ENCODE data around the gene DYNC2I2. TPM values are rescaled to one million over a fixed set of nuclear protein-coding genes. Genes with fewer than 3 reads are reported as not detected.

Gene DYNC2I2
- total and polyA plus RNA-seq, 4 donors: 10.9 to 58.0 (median 19.6) TPM

DNA sequence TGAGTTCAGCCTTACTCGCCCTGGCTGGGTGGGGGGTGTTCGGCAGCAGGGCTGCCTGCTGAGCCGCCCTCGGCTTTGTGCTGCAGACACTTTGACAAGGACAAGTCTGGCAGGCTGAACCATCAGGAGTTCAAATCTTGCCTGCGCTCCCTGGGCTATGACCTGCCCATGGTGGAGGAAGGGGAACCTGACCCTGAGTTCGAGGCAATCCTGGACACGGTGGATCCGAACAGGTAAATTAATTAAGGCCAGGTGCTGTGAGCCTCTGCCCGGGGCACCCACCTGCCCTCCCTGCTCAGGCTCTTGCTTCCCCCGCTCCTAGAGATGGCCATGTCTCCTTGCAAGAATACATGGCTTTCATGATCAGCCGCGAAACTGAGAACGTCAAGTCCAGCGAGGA, 24.2 kb downstream of the DYNC2I2 start (continued):
- no peak for TF ChIP-seq REST (IDR thresholded peaks at IDR 0.05)
- TF ChIP-seq TAF1 (conservative IDR thresholded peaks at IDR 0.05): no peak
- no peak for TF ChIP-seq YY1 (IDR thresholded peaks at IDR 0.05)

- whole genome bisulfite sequencing: 94% methylated on average over 10 of the region's 10 CpGs
- Histone ChIP-seq H3K27me3 (ENCODE audit: control insufficient read depth in 4 of 4, insufficient read depth in 4 of 4, low read length in 3 of 4) (no peaks in the 10 kb centered on the region), H3K4me1 (ENCODE audit: control insufficient read depth in 4 of 4, insufficient read depth in 4 of 4, low read length in 3 of 4) (peaks cover 14 to 43% (median 28%) of the 10 kb centered on the region in 4 donors), H3K9me3 (ENCODE audit: control insufficient read depth in 4 of 4, low read length in 3 of 4) (no peaks in the 10 kb centered on the region), H3K4me3 (ENCODE audit: low read depth in 1 of 3, low read length in 3 of 3) (no peak overlapping the region), H3K36me3 (ENCODE audit: control insufficient read depth in 4 of 4, insufficient read depth in 3 of 4, low read depth in 1 of 4, low read length in 3 of 4) (peaks cover 18 to 37% (median 31%) of the 10 kb centered on the region in 4 donors), H3K9ac (ENCODE audit: low read depth in 1 of 2, low read length in 2 of 2) (no peak overlapping the region), H3K27ac (ENCODE audit: low read depth in 1 of 2, low read length in 2 of 2) (no peak overlapping the region)
- no peak for DNase-seq (ENCODE audit: low spot score)
- no peak for TF ChIP-seq SP1 (IDR thresholded peaks at IDR 0.05)
- TF ChIP-seq RXRA (IDR thresholded peaks at IDR 0.05): no peak
- TF ChIP-seq, protein P1, sequence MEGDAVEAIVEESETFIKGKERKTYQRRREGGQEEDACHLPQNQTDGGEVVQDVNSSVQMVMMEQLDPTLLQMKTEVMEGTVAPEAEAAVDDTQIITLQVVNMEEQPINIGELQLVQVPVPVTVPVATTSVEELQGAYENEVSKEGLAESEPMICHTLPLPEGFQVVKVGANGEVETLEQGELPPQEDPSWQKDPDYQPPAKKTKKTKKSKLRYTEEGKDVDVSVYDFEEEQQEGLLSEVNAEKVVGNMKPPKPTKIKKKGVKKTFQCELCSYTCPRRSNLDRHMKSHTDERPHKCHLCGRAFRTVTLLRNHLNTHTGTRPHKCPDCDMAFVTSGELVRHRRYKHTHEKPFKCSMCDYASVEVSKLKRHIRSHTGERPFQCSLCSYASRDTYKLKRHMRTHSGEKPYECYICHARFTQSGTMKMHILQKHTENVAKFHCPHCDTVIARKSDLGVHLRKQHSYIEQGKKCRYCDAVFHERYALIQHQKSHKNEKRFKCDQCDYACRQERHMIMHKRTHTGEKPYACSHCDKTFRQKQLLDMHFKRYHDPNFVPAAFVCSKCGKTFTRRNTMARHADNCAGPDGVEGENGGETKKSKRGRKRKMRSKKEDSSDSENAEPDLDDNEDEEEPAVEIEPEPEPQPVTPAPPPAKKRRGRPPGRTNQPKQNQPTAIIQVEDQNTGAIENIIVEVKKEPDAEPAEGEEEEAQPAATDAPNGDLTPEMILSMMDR (IDR thresholded peaks at IDR 0.05; ENCODE audit: low read depth, low read length, missing input control): no peak
- no peak for TF ChIP-seq HNF4A (conservative IDR thresholded peaks at IDR 0.05)
- no peak for TF ChIP-seq ATF3 (IDR thresholded peaks at IDR 0.05)
- no peak for TF ChIP-seq HNF4G (IDR thresholded peaks at IDR 0.05)
- TF ChIP-seq, protein P2, sequence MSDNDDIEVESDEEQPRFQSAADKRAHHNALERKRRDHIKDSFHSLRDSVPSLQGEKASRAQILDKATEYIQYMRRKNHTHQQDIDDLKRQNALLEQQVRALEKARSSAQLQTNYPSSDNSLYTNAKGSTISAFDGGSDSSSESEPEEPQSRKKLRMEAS (IDR thresholded peaks at IDR 0.05): no peak
Measured at GRCh38 chr9:128632066-128632465, 24.6 kb downstream of the DYNC2I2 start.

DNA sequence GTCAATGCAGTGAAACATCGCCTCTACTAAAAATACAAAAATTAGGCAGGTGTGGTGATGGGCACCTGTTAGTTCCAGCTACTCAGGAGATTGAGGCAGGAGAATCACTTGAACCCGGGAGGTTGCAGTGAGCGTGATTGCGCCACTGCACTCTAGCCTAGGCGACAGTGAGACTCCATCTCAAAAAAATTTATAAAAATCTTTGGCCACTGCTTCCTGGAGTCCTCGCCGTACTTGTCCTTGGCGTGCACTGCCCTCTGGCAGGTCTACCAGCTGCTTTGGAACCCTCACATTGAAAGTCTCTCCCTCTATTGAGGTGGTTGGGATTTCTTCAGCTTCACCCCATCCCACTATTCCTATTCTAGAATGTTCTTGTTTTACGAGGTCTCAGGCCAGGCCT, 25.0 kb downstream of the DYNC2I2 start:
- 97% methylated on average over 9 of the region's 9 CpGs for WGBS
- TF ChIP-seq TAF1 (conservative IDR thresholded peaks at IDR 0.05) (no peak), HNF4A (conservative IDR thresholded peaks at IDR 0.05) (no peak), FOXA1 (IDR thresholded peaks at IDR 0.05) (no peak), RXRA (IDR thresholded peaks at IDR 0.05) (no peak), YY1 (IDR thresholded peaks at IDR 0.05) (no peak), JUND (IDR thresholded peaks at IDR 0.05) (no peak), NR2F2 (IDR thresholded peaks at IDR 0.05) (no peak)
- H3K36me3 ChIP-seq (ENCODE audit: control insufficient read depth in 4 of 4, insufficient read depth in 3 of 4, low read depth in 1 of 4, low read length in 3 of 4): peaks cover 18 to 41% (median 33%) of the 10 kb centered on the region in 4 donors
- H3K27me3 ChIP-seq (ENCODE audit: control insufficient read depth in 4 of 4, insufficient read depth in 4 of 4, low read length in 3 of 4): no peaks in the 10 kb centered on the region
- H3K4me1 ChIP-seq (ENCODE audit: control insufficient read depth in 4 of 4, insufficient read depth in 4 of 4, low read length in 3 of 4): peaks cover 14 to 42% (median 27%) of the 10 kb centered on the region in 4 donors
- no peak overlapping the region for H3K4me3 ChIP-seq (ENCODE audit: low read depth in 1 of 3, low read length in 3 of 3)
- H3K27ac ChIP-seq (ENCODE audit: low read depth in 1 of 2, low read length in 2 of 2): no peak overlapping the region
- no peaks in the 10 kb centered on the region for H3K9me3 ChIP-seq (ENCODE audit: control insufficient read depth in 4 of 4, low read length in 3 of 4)
- no peak for DNase-seq (ENCODE audit: low spot score)
- no peak overlapping the region for H3K9ac ChIP-seq (ENCODE audit: low read depth in 1 of 2, low read length in 2 of 2)
